GM19351 (cell line): Measurements from ENCODE around the gene KCNQ5.
A peak's percentile ranks its signal among the peaks of the same experiment; 100 is the strongest.

Source experiments
- ATAC-seq: cut with Tn5 transposase; IDR thresholded peaks from one replicate; pipeline ENCODE4 v1.9.1; 2021; ENCODE audit warnings: mild to moderate bottlenecking, moderate library complexity; ENCODE audit not compliant: unreplicated experiment

The KCNQ5 gene

DNA sequence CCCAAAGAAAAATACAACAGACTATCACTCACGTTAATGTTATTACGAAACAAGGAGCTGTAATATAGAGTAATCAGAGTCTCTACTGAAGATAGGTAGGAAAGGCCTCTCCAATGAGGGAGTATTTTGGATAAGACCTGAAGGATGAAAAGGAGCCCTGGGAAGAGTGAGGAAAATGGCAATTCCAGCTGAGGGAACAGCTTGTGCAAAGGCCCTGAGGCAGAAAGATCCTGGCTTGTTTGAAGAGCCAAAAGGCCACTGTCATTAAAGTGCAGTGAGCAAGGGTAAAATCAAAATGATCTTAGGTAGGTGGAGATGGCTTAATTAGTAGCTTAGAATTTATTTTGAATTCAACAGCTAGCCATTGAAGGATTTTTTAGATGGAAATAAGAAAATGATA lies 464.9 kb downstream of the KCNQ5 start:
- no peak for ATAC-seq

DNA sequence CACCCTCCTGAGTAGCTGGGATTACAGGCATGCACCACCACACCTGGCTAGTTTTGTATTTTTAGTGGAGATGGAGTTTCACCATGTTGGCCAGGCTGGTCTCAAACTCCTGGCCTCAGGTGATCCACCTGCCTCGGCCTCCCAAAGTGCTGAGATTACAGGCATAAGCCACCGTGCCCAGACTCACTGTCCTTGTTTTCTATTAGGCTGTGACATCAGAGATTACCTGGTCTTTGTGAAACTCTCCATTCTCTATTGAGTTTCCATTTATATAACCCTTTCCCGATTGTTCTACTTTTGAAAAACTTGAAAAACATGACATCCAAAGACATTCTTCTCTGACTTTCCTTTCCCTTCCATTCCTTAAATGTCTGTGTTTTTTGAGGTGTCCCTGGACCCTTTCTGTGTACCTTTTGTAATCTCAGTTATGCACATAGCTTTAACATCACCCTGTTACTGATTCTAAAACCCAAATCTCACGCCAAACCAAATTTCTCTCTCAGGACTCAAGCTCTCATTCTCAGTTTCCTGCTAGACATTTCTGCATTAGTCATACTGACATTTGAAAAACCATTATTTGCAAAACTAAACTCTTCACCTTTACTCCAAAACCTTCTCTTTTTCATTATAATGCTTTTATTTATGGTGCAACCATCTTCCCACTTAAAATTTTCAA lies 466.4 kb downstream of the KCNQ5 start:
- ATAC-seq: peak; percentile 83

DNA sequence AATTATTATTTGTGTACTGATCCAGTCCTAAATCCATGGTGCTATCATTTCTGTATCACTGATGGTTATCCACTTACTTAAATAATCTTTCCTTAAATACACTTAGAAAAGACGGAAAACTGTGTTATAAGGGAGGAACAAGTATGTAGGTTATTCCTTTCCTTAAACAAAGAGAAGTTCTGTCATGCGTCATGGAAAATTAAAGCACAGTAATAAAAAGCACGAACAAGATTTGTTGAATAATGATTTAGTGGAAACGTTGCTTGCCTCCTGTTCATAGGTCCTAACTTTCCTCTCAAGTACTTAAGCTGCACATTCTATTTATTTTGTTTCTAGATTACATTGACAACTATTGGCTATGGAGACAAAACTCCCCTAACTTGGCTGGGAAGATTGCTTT lies 483.1 kb downstream of the KCNQ5 start:
- ATAC-seq: no peak

DNA sequence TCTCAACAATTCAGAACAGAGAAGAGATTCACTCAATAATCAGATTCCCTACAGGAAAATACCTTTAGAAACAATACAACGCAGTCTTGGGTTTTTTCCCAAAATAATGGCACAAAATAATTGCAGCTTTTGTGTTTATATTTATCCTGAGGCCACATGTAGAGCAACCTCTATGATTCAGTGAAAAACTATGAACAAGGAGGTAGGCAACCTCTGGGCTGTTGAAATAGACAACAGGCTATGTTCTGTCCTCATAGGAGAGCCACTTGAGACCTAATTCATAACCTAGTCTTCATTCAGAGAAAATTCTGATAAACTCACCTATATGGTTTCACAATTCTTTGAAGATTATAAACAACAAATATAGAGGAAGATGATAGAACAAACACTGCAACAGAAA lies 485.2 kb downstream of the KCNQ5 start:
- ATAC-seq: no peak

DNA sequence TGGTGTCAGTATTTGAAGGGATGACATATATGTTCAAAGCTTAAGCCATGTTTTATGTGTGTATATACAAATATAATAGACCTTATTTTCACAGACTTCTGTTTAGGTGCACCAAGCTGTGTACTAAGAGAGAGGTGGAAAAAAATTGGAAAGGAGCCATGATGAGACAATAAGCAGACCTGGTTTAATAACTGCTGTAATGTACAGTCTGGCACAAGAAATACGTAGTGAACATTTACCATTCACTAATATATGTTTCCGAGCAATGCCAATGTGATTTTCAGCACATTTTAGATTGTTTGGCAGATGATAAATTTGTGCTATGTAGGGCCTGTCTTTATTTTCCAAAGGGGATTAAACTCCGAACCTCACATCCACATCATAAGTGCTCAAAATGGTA lies 487.1 kb downstream of the KCNQ5 start:
- no peak for ATAC-seq

DNA sequence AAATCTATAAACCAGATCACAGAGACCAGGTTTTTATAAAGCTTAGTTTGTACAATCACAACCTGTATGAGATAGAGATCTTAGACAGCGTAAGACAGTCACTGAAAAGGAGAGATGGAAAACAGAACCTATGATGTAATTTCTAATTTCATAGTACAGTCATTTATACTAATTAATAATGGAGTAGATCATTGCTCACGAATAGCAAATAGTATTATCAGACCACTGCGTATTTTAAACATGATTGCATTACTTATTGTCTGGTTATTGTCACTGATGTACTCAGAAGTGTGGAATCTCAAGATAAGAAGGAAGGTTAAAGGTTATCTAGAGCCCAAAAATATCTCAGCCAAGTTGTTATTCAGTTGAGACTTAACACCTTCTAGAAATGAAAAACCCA lies 487.8 kb downstream of the KCNQ5 start:
- no peak for ATAC-seq

DNA sequence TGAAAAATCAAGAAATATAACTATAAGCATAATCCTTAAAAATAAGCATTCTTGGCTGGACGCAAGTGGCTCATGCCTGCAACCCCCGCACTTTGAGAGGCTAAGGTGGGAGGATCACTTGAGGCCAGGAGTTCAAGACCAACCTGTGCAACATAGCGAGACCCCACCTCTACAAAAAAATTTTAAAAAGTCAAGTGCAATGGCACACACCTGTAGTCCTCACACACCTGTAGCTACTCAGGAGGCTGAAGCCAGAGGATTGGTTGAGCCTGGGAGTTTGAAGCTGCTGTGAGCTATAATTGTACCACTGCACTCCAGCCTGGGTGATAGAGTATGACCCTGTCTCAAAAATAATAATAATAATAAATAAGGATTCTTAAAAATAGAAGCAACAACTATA lies 494.5 kb downstream of the KCNQ5 start:
- ATAC-seq: no peak

DNA sequence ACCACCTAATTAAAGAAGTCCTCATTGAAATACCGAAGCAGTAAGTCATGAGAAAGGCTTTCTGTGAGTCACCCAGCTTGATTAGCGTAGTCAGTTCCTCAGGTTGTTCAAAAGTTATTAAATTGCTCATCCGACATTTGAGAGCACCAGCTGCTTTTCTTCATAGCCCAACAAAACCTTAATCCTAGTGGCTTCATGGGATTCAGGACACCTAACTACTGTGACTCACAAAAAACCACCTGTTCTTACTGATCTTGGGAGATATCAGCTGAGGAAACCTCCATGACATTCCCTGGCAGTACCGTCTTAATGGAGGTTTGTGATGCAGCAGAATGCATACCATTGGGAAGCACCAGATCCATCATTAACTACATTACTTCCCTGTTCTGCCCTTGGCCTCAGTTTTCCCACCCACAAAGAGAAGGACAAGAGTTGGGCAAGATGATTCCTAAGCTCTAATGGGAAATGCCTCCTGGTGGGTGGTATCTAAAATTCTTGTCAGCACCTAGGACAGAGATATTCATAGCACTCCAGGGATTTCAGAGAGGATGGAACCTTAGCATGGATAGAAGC lies 499.6 kb downstream of the KCNQ5 start:
- ATAC-seq: no peak

DNA sequence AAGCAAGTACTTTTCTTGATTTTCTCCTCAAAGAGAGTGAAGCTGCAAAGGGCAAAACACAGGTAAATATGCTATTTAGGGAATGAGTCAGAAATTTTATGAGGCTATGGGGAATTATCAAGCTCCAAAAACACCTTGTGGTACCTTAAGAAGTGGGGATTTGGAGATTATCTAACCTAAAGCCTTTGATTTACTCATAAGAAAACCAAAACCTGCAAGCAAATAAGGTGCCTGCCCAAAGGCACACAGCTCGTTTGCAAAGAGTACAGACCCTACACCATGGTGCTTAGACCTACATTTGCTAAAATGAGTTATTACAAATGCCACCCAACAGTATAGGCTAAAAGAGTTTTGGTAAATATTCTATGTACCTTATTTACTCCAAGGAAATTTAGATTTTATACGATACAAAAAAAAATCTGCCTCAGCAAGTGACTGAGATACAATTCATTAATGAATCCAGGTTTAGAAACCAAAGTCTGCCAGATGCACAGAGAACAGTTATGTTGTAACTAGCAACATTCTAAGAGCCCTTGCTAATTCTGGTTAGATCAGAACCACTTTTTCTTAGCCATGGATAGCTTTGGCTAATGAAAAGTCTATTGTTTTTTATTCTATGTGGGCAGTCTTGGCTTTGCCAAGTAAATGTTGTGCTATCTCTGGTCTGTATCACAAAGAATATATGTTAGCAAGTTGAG lies 501.9 kb downstream of the KCNQ5 start:
- ATAC-seq: peak; percentile 83

DNA sequence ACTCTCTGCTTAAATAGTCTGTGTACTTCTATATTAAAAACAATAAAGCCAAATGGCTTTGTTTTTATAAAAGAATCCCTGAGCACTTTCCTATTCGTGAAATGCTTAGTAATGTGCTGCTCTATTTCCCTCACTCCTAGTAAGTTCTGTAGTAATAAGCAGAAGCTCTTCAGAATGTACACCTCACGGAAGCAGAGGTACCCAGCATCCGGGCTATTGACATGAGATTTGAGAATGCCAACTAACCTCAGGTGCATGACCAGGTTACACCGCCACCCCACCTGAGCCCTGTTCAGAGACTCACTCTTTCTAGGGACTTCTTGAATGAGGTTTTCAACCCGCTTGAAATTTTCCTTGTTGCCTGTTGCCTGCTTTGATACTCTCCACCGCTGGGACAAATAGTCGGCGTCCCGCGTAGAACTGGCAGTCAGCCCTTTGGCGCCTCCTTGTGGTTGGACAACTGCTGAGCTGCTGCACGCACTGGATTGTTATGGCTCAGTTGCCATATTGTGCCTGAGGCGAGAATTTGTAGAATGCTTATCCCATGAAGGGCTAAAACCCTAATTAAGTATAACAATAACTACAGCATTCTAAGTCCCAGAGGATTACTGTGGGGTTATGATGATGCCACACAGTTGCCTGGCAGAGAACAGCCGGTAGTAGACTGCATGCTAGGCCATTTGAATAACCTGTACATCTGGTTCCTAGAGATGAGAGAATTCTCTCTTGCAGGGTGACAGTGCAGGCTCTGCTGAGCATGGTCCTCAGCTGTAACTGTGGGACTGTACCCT lies 508.0 kb downstream of the KCNQ5 start:
- peak; percentile 86 for ATAC-seq

DNA sequence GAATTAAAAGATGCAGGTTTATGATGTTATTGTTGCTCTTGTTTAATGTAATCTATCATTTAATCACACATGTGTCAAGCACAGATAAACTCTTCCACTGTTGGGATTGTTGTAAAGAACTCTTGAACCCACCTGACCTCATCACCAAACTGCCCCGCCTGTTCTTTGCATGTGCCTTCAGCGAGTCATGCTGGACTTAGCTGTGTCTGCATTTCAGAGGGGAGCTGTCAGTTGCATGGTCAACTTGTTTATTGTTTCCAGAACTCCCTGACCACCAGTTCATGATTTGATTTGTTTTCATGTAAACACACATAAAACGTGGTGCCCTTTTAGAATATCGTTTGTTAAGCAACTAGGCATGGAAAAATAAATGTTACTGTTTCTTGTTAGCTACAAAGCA lies 509.8 kb downstream of the KCNQ5 start:
- ATAC-seq: no peak

DNA sequence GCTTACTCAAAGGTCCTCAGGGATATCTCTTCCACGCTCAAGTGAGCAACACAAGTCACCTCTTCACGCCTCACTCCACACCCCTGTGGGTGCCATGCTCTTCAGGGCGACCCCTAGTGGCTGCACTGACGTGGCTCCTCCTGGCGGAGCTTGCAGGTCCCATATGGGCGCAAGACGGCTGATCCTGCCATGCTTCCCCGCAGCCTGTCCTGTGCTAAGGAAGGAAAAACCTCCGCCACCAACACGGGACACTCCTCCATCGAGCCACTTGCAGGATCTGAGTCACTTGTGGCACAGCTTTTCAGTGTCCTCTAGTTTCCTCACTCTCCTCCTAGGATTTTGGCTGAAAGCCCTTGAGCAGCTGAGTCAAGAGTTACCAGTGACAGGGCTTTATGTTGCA lies 512.7 kb downstream of the KCNQ5 start:
- peak; percentile 76 for ATAC-seq

DNA sequence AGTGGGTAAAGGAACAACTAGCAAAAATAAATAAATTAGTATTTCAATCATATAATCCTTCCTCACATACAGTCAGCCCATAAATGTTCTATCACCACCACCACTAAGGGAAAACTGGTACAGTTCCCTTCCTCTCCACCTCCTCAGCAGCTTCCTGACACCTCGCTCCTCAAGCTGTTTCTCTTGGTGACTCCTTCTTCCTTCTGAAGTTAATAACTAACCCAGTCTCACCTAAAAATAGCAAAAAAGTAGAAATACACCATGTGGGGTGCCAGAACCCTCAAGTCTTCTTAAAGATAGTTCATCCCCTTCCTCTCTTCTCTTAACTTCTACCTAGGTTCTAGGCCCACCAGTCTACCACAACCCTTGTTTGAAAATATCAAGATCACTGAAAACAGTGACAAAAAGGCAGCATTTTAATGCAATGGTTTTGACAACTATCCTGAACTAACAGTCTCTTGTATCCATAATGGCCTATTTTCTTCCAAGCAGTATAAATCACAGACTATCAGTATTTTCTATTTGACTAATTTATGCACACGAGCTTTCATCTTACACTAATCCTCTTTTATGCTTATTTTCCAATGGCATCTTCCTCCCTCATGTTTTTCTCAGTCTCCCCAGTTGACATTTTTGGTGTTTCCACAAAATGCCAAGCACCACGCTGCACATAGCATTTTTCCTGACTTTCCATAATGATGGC lies 518.0 kb downstream of the KCNQ5 start:
- ATAC-seq: no peak

DNA sequence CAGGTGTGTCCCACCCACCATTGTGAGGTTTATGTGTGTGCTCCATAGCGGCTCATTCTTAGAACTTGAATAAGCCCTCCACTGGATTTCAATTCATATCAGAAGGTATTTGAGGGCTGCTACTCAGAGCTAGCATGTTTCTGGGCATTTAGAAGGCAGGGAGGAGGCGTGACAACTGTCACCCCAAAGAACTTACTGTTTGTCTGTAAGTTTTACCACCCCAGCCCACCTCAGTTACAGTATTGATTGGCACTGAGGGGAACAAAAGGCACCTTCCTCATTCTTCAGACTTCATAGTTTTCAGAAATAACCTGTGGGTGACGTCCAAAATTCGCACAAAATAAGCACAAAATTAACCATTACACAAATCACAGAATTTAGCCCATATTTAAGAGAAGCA lies 521.7 kb downstream of the KCNQ5 start:
- no peak for ATAC-seq

DNA sequence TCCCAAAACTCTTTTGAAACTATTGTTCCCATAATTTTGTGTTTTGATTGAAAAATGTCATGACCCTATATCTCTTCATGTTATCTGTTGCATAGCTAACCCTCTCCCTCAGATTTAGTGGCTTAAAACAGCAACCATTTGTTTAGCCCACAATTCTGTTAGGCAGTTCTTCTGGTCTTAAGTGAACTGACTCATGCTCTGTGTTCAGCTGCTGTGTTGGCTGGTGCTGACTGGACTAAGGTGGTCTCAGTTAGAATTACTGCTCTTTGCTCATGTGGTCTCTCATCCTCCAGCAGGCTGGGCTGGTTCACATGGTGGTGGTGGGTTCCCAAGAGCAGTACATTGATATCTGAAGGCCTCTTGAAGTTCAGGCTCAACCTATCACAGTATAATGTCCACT lies 522.7 kb downstream of the KCNQ5 start:
- no peak for ATAC-seq

DNA sequence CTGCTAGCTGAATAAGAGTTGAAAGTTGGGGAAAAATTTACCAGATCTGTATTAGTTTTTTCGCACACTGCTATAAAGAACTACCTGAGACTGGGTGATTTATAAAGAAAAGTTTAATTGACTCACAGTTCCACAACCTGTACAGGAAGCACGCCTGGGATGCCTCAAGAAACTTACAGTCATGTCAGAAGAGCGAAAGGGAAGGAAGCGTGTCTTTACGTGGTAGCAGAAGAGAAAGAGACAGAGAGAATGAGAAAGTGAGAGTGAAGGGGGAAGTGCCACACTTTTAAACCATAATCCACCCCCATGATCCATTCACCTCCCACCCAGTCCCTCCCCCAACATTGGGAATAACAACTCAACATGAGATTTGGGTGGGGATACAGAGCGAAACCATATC lies 523.8 kb downstream of the KCNQ5 start:
- ATAC-seq: peak; percentile 92

DNA sequence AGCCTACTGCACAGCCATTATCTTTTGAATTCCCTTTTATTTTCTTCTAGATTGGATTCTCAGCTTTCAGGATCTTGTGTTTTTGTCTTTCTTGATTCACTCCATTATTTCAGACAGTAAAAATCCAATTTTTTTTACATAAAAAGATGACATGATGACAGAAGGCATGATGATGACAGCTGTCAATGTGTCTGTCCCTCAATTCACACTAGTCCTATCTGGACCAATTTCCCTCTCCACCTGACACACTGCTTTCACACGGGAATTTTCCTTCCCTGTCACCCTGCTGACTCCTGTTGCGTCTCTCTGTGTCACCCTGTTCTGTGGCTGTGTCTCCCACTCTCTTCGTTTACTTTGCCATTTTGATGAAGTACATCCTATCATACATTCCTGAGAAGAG lies 529.9 kb downstream of the KCNQ5 start:
- ATAC-seq: no peak

DNA sequence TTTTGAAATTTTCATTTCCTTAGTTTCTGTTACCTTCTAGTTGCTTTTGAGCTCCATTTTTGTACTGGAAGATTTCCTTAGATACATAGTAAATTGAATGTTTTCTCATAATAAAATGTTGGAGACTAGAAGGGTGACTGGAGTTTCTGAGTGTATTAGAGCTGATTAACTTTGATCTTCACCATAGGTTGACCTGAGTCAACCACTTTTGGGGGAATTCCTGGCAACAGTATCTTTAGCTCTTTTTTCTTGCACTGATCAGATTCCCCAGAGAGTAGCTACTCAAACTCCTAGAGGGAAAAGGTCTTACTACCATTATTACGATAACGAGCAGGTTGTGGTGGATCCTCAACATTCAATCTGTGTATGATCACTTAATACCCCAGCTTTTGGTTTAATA lies 530.7 kb downstream of the KCNQ5 start:
- no peak for ATAC-seq

DNA sequence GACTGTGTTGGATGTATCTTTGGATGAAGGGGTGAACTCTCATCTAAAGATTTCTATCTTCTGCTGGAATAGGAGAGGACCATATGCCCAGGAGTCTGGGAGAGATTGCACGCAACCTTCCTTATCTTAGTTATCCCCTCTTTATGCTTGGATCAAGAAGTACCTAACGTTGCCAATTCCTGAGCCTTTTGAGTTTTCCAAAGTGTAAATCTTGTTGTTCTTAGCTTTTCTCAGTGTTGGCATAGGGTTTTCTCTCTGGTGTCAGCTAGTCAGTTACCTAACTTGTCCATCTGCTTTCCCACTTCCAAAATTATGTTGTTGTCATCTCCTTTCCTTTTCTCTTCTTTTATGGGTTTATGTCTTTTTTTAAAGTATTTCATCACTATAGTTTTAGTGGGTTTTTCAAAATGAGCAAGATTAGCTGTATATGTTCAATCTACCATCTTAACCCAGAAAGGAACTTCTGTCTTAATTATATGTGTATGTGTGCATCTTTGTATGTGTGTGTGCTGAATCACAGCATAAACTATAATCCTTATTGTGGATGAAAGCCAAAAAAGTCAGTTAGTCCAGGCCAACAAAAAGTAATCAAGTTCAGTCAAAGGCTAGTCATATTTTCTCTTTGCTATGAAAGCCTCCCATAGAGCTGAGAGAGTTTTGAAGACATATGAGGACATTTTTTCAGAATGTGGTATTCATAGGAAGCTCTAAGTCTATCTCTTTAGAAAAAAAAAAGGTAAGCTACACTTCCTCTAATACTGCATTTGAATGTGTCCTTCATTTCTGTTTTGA lies 531.3 kb downstream of the KCNQ5 start:
- ATAC-seq: no peak
